Osteocyte (in vitro differentiated cells): ENCODE data around the gene TMEM8B. TPM values are rescaled to one million over a fixed set of nuclear protein-coding genes. Genes with fewer than 3 reads are reported as not detected.
A peak's percentile ranks its signal among the peaks of the same experiment; 100 is the strongest.

Experiments used
- DNase-seq: peaks from one replicate; pipeline ENCODE4 v3.0.0; 2021; ENCODE audit warnings: mixed read lengths; ENCODE audit not compliant: unreplicated experiment; ENCODE audit errors: extremely low spot score
- H3K27ac Mint-ChIP-seq: one replicate; pipeline ENCODE4 v1.8.0; 2021; ENCODE audit warnings: mild to moderate bottlenecking, mixed read lengths; ENCODE audit not compliant: unreplicated experiment
- H3K27me3 Mint-ChIP-seq: one replicate; pipeline ENCODE4 v1.8.0; 2021; ENCODE audit warnings: mixed read lengths; ENCODE audit not compliant: unreplicated experiment
- H3K36me3 Mint-ChIP-seq: one replicate; pipeline ENCODE4 v1.8.0; 2021; ENCODE audit warnings: mixed read lengths; ENCODE audit not compliant: unreplicated experiment
- H3K4me1 Mint-ChIP-seq: one replicate; pipeline ENCODE4 v1.8.0; 2021; ENCODE audit warnings: mixed read lengths; ENCODE audit not compliant: unreplicated experiment
- H3K4me3 Mint-ChIP-seq: one replicate; pipeline ENCODE4 v1.8.0; 2021; ENCODE audit warnings: mild to moderate bottlenecking, moderate library complexity, mixed read lengths; ENCODE audit not compliant: unreplicated experiment
- H3K9me3 Mint-ChIP-seq: one replicate; pipeline ENCODE4 v1.8.0; 2021; ENCODE audit warnings: mixed read lengths; ENCODE audit not compliant: unreplicated experiment
- CTCF ChIP-seq: fragments of 200-600 bp; sonication (generic); IDR thresholded peaks from 2 replicates; pipeline ENCODE4 v1.5.0; 2021; ENCODE audit warnings: antibody characterized with exemption, mild to moderate bottlenecking, moderate library complexity
- total RNA-seq: library from RNA; stranded (reverse); gene quantifications from 2 replicates; pipeline ENCODE4 v1.2.1, GENCODE V29; 2021

TMEM8B gene
- total RNA-seq, 1 donor from 2014 or later = 29.9 TPM

GRCh38 chr9:35832814-35833213 lies 3.8 kb downstream of the TMEM8B start:
- H3K36me3 Mint-ChIP-seq = peaks cover 6% of the 10 kb centered on the region
- no peaks in the 10 kb centered on the region for H3K27me3 Mint-ChIP-seq
- no peak for DNase-seq
- no peak overlapping the region for H3K4me3 Mint-ChIP-seq
- no peak overlapping the region for H3K27ac Mint-ChIP-seq
- H3K9me3 Mint-ChIP-seq = no peaks in the 10 kb centered on the region
- no peak for TF ChIP-seq CTCF
- H3K4me1 Mint-ChIP-seq = peaks cover 31% of the 10 kb centered on the region

- no peaks in the 10 kb centered on the region for H3K27me3 Mint-ChIP-seq
- no peak for TF ChIP-seq CTCF
- no peak overlapping the region for H3K4me3 Mint-ChIP-seq
- H3K27ac Mint-ChIP-seq = no peak overlapping the region
- H3K9me3 Mint-ChIP-seq = no peaks in the 10 kb centered on the region
- DNase-seq = no peak
- peaks cover 22% of the 10 kb centered on the region for H3K4me1 Mint-ChIP-seq
- H3K36me3 Mint-ChIP-seq = peaks cover 6% of the 10 kb centered on the region
Observed at GRCh38 chr9:35834260-35835215, 5.5 kb downstream of the TMEM8B start.

DNA sequence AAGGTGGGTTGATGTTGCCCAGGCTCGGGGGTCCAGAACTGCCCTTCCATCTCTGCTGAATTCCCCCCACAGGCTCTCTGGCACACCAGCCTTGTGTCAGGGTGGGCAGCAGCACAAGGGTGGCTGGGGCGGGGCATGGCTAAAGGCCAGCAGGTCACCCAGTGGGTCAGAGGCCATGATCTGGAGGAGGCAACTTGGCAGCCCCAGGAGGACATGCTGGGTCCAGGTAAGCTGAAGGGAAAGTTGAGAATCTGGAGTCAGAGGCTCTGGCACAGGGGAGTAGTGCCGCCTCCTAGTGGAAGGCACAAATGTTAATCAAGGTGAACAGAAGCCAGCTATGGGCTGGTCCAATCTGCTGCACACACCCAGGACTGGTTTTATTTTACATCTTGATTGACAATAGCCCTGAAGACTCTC lies 6.2 kb downstream of the TMEM8B start:
- H3K4me3 Mint-ChIP-seq = no peak overlapping the region

GRCh38 chr9:35835766-35836165 lies 6.7 kb downstream of the TMEM8B start:
- no peak for TF ChIP-seq CTCF
- DNase-seq = no peak
- Mint-ChIP-seq H3K27ac (no peak overlapping the region), H3K9me3 (no peaks in the 10 kb centered on the region), H3K27me3 (no peaks in the 10 kb centered on the region), H3K4me3 (no peak overlapping the region), H3K36me3 (peaks cover 8% of the 10 kb centered on the region), H3K4me1 (peaks cover 11% of the 10 kb centered on the region)

More for the DNA sequence above, 6.2 kb downstream of the TMEM8B start:
- Mint-ChIP-seq H3K9me3 (no peaks in the 10 kb centered on the region), H3K27me3 (no peaks in the 10 kb centered on the region), H3K36me3 (peaks cover 8% of the 10 kb centered on the region), H3K27ac (no peak overlapping the region), H3K4me1 (peaks cover 15% of the 10 kb centered on the region)
- DNase-seq = no peak
- TF ChIP-seq CTCF = peak; percentile 27

- Mint-ChIP-seq H3K9me3 (no peaks in the 10 kb centered on the region), H3K4me1 (peaks cover 9% of the 10 kb centered on the region), H3K36me3 (peaks cover 8% of the 10 kb centered on the region), H3K27me3 (no peaks in the 10 kb centered on the region), H3K27ac (no peak overlapping the region), H3K4me3 (no peak overlapping the region)
- DNase-seq = no peak
- no peak for TF ChIP-seq CTCF
Observed at GRCh38 chr9:35836595-35836994, 7.6 kb downstream of the TMEM8B start.
